Measurements from ENCODE around the gene CACNB4.

- TF ChIP-seq CTCF (conservative IDR thresholded peaks at IDR 0.05 in 1 of 2, IDR thresholded peaks at IDR 0.05 in 1 of 2; ENCODE audit: extremely low read depth in 1 of 2, insufficient read depth in 1 of 2, low read depth in 1 of 2, low read length in 2 of 2) (no peak), EZH2 (IDR thresholded peaks at IDR 0.05; ENCODE audit: borderline replicate concordance, low read length) (no peak)
Measured at GRCh38 chr2:152100961-152101360, 2.1 kb upstream of the CACNB4 start.

Measured in mammary epithelial cell (primary cell).